ENCODE results near the gene PFKL. TPM values are rescaled to one million over a fixed set of nuclear protein-coding genes. Genes with fewer than 3 reads are reported as not detected.

PFKL gene
- polyA plus RNA-seq, 1 donor (not counting 4 experiments of a cell fraction or from before 2014, with no cell fraction given) = 46.6 TPM

DNA sequence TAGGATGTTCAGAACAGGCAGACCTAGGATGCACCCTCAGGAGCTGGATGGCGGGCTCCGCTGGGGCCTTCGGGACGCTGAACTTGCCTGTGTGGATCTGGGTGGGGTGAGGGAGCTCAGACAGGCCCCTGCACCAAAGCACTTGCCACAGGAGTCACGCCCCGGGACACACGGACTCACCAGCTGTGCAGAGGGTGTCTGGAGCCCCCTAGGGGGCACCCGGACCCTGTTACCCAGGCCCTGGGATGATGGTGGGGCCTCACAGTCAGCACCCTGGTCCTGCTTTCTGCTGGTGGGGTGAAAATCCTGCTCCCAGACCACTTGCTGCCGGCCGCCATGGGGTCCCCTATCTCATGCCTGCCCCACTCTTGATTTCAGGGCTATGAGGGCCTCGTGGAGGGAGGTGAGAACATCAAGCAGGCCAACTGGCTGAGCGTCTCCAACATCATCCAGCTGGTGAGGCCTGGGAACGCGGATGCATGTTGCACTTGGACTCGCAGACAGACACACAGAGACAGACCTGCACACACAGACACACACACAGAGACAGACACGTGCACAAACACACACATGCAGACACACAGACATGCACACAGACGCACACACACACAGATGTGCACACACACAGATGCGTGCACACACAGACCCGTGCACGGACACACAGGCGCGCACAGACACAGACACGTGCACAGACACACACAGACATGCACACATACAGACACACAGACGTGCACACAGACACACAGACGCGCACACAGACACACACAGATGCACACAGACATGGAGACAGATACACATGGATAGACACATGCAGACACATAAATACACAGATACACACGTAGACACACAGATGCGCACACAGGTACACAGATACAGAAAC is 11.0 kb downstream of the PFKL start:
- Histone ChIP-seq H3K36me3 (ENCODE audit: control insufficient read depth in 2 of 2, extremely low read depth in 1 of 2, insufficient read depth in 2 of 2, low read length in 2 of 2) (peaks cover 0 to 40% of the 10 kb centered on the region in 2 experiments), H2AFZ (ENCODE audit: control insufficient read depth, low read length) (no peak overlapping the region), H4K20me1 (ENCODE audit: control insufficient read depth, extremely low read depth, insufficient read depth, low read length) (no peaks in the 10 kb centered on the region), H3K27me3 (ENCODE audit: control insufficient read depth, extremely low read depth, insufficient read depth, low read length) (no peaks in the 10 kb centered on the region), H3K9me3 (ENCODE audit: control insufficient read depth, low read depth, low read length) (no peaks in the 10 kb centered on the region), H3K79me2 (ENCODE audit: control insufficient read depth, insufficient read depth, low read length) (peaks cover under 1% of the 10 kb centered on the region), H3K4me1 (ENCODE audit: control insufficient read depth, extremely low read depth, insufficient read depth, low read length) (peaks cover 3% of the 10 kb centered on the region), H3K27ac (ENCODE audit: control insufficient read depth, insufficient read depth, low read length) (no peak overlapping the region), H3K4me2 (ENCODE audit: control insufficient read depth, extremely low read depth, insufficient read depth, low read depth, low read length) (no peak overlapping the region), H3K9me1 (ENCODE audit: control insufficient read depth, extremely low read depth, insufficient read depth, low read length) (no peaks in the 10 kb centered on the region), H3K9ac (ENCODE audit: control insufficient read depth, extremely low read depth, insufficient read depth, low read length) (no peak overlapping the region), H3K4me3 (ENCODE audit: control insufficient read depth in 2 of 3, extremely low read depth in 1 of 3, insufficient read depth in 2 of 3, low read depth in 1 of 3, low read length in 3 of 3) (no peak overlapping the region)
- DNase-seq (ENCODE audit: low read depth, low spot score) (no peak), FAIRE-seq (no peak)
- dilution Hi-C loops (cut with MboI; ENCODE audit: extremely low pct_ligation_motif_present, low sequenced_read_pairs) = no loop called here
- TF ChIP-seq, protein P1, sequence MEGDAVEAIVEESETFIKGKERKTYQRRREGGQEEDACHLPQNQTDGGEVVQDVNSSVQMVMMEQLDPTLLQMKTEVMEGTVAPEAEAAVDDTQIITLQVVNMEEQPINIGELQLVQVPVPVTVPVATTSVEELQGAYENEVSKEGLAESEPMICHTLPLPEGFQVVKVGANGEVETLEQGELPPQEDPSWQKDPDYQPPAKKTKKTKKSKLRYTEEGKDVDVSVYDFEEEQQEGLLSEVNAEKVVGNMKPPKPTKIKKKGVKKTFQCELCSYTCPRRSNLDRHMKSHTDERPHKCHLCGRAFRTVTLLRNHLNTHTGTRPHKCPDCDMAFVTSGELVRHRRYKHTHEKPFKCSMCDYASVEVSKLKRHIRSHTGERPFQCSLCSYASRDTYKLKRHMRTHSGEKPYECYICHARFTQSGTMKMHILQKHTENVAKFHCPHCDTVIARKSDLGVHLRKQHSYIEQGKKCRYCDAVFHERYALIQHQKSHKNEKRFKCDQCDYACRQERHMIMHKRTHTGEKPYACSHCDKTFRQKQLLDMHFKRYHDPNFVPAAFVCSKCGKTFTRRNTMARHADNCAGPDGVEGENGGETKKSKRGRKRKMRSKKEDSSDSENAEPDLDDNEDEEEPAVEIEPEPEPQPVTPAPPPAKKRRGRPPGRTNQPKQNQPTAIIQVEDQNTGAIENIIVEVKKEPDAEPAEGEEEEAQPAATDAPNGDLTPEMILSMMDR (optimal IDR thresholded peaks at IDR 0.05 in 1 of 3, IDR thresholded peaks at IDR 0.05 in 1 of 3, conservative IDR thresholded peaks at IDR 0.05 in 1 of 3; ENCODE audit: extremely low read depth in 1 of 3, insufficient read depth in 2 of 3, low read length in 3 of 3) = no peak

DNA sequence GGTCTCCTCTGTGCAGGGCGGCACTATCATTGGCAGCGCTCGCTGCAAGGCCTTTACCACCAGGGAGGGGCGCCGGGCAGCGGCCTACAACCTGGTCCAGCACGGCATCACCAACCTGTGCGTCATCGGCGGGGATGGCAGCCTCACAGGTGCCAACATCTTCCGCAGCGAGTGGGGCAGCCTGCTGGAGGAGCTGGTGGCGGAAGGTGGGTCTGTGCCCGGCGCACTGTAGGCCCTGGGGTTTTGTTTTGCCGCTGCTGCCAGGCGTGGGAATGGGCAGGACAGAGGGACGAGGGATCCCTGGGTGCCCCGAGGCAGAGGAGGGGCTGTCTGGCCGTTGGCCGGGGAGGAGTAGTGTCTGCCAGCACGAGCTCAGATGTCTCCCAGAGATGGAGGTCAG is 12.2 kb downstream of the PFKL start:
- DNase-seq (ENCODE audit: low read depth, low spot score) (no peak), FAIRE-seq (no peak)
- no peak for TF ChIP-seq EZH2 (IDR thresholded peaks at IDR 0.05; ENCODE audit: low read length)
- TF ChIP-seq, protein P1 (optimal IDR thresholded peaks at IDR 0.05 in 1 of 3, IDR thresholded peaks at IDR 0.05 in 1 of 3, conservative IDR thresholded peaks at IDR 0.05 in 1 of 3; ENCODE audit: extremely low read depth in 1 of 3, insufficient read depth in 2 of 3, low read length in 3 of 3) = no peak
- Histone ChIP-seq H3K27me3 (ENCODE audit: control insufficient read depth, extremely low read depth, insufficient read depth, low read length) (no peaks in the 10 kb centered on the region), H3K4me2 (ENCODE audit: control insufficient read depth, extremely low read depth, insufficient read depth, low read depth, low read length) (no peak overlapping the region), H4K20me1 (ENCODE audit: control insufficient read depth, extremely low read depth, insufficient read depth, low read length) (no peaks in the 10 kb centered on the region), H3K4me3 (ENCODE audit: control insufficient read depth in 2 of 3, extremely low read depth in 1 of 3, insufficient read depth in 2 of 3, low read depth in 1 of 3, low read length in 3 of 3) (no peak overlapping the region), H3K4me1 (ENCODE audit: control insufficient read depth, extremely low read depth, insufficient read depth, low read length) (peaks cover 3% of the 10 kb centered on the region), H3K27ac (ENCODE audit: control insufficient read depth, insufficient read depth, low read length) (no peak overlapping the region), H3K79me2 (ENCODE audit: control insufficient read depth, insufficient read depth, low read length) (no peaks in the 10 kb centered on the region), H3K9me1 (ENCODE audit: control insufficient read depth, extremely low read depth, insufficient read depth, low read length) (no peaks in the 10 kb centered on the region), H2AFZ (ENCODE audit: control insufficient read depth, low read length) (no peak overlapping the region), H3K36me3 (ENCODE audit: control insufficient read depth in 2 of 2, extremely low read depth in 1 of 2, insufficient read depth in 2 of 2, low read length in 2 of 2) (peaks cover 6 to 36% of the 10 kb centered on the region in 2 experiments), H3K9me3 (ENCODE audit: control insufficient read depth, low read depth, low read length) (no peaks in the 10 kb centered on the region), H3K9ac (ENCODE audit: control insufficient read depth, extremely low read depth, insufficient read depth, low read length) (no peak overlapping the region)
- dilution Hi-C loops (cut with MboI; ENCODE audit: extremely low pct_ligation_motif_present, low sequenced_read_pairs) = no loop called here

Measured in keratinocyte (primary cell).